Esophagus (tissue), 2 donors: ENCODE results near the gene GTF2I. TPM values are rescaled to one million over a fixed set of nuclear protein-coding genes. Genes with fewer than 3 reads are reported as not detected.
A peak's percentile ranks its signal among the peaks of the same experiment; 100 is the strongest.
"Not testable (repeated sequence)": the region's sequence is repeated elsewhere in the genome, so short reads cannot be mapped to it uniquely, and the experiment has no call there.

Experiments used
- H3K27ac ChIP-seq, 2 donors: one replicate each; pipeline ENCODE4 v1.5.1; 2013; ENCODE audit warnings: low read depth in 2 of 2, mild to moderate bottlenecking in 2 of 2, inconsistent platforms in 1 of 2, low read length in 1 of 2, moderate library complexity in 1 of 2
- H3K27me3 ChIP-seq, 2 donors: one replicate each; pipeline ENCODE4 v1.6.1; 2013; ENCODE audit warnings: low read length in 2 of 2, control low read depth in 1 of 2, mild to moderate bottlenecking in 1 of 2; ENCODE audit not compliant: insufficient read depth in 2 of 2, control insufficient read depth in 1 of 2
- H3K36me3 ChIP-seq, 2 donors: one replicate each; pipeline ENCODE4 v1.6.1; 2013; ENCODE audit warnings: low read length in 1 of 2; ENCODE audit not compliant: control insufficient read depth in 2 of 2, insufficient read depth in 2 of 2
- H3K4me1 ChIP-seq, 2 donors: one replicate each; pipeline ENCODE4 v1.6.1; 2013; ENCODE audit warnings: low read length in 1 of 2; ENCODE audit not compliant: control insufficient read depth in 2 of 2, insufficient read depth in 2 of 2
- H3K4me3 ChIP-seq, 2 donors: one replicate each; pipeline ENCODE4 v1.5.1; 2013; ENCODE audit warnings: low read length in 2 of 2, mild to moderate bottlenecking in 2 of 2, low read depth in 1 of 2, moderate library complexity in 1 of 2
- H3K9me3 ChIP-seq, 2 donors: one replicate each; pipeline ENCODE4 v1.6.1; 2013; ENCODE audit warnings: mild to moderate bottlenecking in 2 of 2, low read depth in 1 of 2, low read length in 1 of 2, moderate library complexity in 1 of 2; ENCODE audit not compliant: control insufficient read depth in 2 of 2, insufficient read depth in 1 of 2
- WGBS, 2 donors: extraction: QIAGEN DNeasy Blood & Tissue Kit; methylation state at CpG; one replicate each; pipeline ENCODE4 v1.1.7; 2013; 5-methylcytosine and 5-hydroxymethylcytosine counted together
- polyA plus RNA-seq, 2 donors: library from polyadenylated mRNA; stranded (reverse); fragments of 200-250 nt; gene quantifications; one replicate each; pipeline ENCODE4 v1.2.3, GENCODE V29; 2013
- donor health status: healthy with polysubstance abuse.
- donor health status: Bipolar disorder and iron deficiency.

Gene GTF2I
- polyA plus RNA-seq, 2 donors: 33.5 to 40.9 TPM

DNA sequence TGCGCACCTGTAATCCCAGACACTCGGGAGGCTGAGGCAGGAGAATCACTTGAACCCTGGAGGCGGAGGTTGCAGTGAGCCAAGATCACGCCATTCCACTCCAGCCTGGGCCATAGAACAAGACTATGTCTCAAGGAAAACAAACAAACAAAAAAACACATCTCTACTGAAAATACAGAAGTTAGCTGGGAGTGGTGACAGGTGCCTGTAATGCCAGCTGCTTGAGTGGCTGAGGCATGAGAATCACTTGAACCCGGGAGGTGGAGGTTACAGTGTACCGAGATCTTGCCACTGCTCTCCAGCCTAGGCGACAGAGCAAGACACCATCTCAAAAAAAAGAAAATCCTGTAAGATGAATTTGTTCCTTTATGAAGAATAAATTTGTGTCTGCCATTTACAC, 9.5 kb downstream of the GTF2I start:
- not testable (repeated sequence) for H3K27ac ChIP-seq, H3K27me3 ChIP-seq, H3K36me3 ChIP-seq, H3K4me3 ChIP-seq, H3K4me1 ChIP-seq, H3K9me3 ChIP-seq
- WGBS, 2 donors: 92 to 94% methylated on average over 7 of the region's 7 CpGs

DNA sequence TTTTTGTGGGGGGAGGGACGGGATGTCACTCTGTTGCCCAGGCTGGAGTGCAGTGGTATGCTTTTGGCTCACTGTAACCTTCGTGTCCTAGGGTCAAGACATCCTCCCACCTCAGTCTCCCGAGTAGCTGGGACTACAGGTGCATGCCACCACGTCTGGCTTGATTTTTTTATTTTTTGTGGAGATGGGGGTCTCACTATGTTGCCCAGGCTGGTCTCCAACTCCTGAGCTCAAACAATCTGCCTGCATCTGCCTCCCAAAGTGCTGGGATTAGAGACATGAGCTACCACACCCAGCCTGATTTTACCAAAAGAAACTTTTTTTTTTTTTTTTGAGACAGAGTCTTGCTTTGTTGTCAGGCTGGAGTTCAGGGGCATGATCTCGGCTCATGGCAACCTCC, 10.0 kb downstream of the GTF2I start:
- H3K27me3 ChIP-seq, H3K4me3 ChIP-seq, H3K36me3 ChIP-seq, H3K9me3 ChIP-seq, H3K4me1 ChIP-seq, H3K27ac ChIP-seq: not testable (repeated sequence)
- 88 to 89% methylated on average over 5 of the region's 5 CpGs for WGBS, 2 donors

DNA sequence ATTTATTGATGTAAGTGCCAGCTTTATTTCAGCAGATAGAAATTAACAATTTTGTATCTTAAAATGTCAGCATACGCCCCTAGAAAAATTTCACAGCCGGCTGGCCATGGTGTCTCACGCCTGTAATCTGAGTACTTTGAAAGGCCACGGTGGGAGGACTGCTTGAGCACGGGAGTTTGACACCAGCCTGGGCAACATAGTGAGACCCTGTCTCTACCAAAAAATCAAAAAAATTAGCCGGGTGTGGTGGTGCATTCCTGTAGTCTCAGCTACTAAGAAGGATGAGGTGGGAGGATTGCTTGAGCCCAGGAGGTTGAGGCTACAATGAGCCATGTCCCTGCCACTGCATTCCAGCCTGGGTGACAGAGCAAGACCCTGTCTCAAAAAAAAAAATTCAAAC, 14.1 kb downstream of the GTF2I start:
- H3K4me3 ChIP-seq: no peak overlapping the region
- H3K36me3 ChIP-seq: no peaks in the 10 kb centered on the region
- H3K27me3 ChIP-seq: no peaks in the 10 kb centered on the region
- peaks cover 0 to 2% of the 10 kb centered on the region in 2 donors for H3K4me1 ChIP-seq
- H3K27ac ChIP-seq: no peak overlapping the region
- no peaks in the 10 kb centered on the region for H3K9me3 ChIP-seq
- 70 to 77% methylated on average over 6 of the region's 6 CpGs for WGBS, 2 donors

DNA sequence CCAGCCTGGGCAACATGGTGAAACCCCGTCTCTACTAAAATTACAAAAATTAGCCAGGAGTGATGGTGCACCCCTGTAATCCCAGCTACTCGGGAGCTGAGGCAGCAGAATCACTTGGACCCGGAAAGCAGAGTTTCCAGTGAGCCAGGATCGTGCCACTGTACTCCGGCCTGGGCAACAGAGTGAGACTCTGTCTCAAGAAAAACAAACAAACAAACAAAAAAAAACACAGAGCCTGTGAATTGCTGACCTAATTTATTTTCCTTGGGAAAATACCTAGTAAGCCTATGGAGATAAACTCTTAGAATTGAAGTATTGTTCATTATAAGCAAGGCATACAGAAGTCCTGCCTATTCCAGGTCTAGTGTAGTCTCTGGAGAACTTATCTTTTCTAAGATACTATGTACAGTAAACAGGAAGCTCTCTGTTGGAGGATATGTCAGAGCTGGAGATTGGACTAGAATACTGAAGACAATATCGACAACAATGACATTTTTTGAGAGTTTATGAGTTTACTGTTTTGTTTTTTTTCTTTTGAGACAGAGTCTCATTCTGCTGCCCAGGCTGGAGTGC, 14.9 kb downstream of the GTF2I start:
- H3K9me3 ChIP-seq: no peaks in the 10 kb centered on the region
- no peaks in the 10 kb centered on the region for H3K36me3 ChIP-seq
- 59 to 71% methylated on average over 6 of the region's 6 CpGs for WGBS, 2 donors
- no peak overlapping the region for H3K4me3 ChIP-seq
- H3K27ac ChIP-seq: peak overlapping the region in 1 of 2 donors; percentile 16
- H3K4me1 ChIP-seq: peaks cover 0 to 2% of the 10 kb centered on the region in 2 donors
- no peaks in the 10 kb centered on the region for H3K27me3 ChIP-seq

DNA sequence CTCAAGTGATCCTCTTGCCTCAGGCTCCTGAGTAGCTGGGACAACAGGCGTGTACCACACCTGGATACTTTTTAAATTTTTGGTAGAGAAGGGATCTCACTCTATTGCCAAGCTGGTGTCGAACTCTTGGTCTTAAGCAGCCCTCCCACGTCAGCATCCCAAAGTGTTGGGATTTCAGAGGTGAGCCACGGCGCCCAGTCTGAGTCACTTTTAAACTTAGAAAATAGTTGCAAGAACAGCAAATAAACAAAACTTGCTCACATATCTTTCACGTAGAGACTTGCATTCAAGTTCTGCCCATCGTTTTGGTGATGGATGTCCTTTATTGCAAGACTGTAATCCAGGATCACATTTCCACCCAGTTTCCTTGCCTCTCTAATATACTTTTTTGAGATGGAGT, 16.6 kb downstream of the GTF2I start:
- H3K4me3 ChIP-seq: no peak overlapping the region
- H3K27me3 ChIP-seq: no peaks in the 10 kb centered on the region
- H3K27ac ChIP-seq: peak overlapping the region; percentile 55 to 65
- H3K9me3 ChIP-seq: no peaks in the 10 kb centered on the region
- H3K4me1 ChIP-seq: peaks cover 0 to 2% of the 10 kb centered on the region in 2 donors
- WGBS, 2 donors: 54 to 76% methylated on average over 7 of the region's 7 CpGs
- H3K36me3 ChIP-seq: no peaks in the 10 kb centered on the region

DNA sequence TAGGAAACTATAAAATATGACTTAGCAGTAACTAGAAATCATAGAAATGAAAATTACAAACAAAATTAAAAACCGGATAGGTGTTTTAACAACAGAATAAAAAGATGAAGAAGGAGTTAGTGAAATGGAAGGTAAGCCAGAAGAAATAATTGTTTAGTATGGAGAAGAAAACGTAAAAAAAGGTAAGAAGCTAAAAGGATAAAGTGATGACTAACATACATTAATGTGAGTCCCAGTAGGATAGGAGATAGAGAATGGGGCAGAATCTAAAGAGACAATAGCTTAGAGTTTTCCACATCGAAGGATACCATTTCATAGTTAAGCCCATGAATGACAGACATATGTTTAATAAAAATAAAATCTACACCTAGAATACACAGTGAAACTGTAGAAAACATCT, 25.3 kb downstream of the GTF2I start:
- no peak overlapping the region for H3K27ac ChIP-seq
- H3K36me3 ChIP-seq: no peaks in the 10 kb centered on the region
- no peaks in the 10 kb centered on the region for H3K9me3 ChIP-seq
- H3K27me3 ChIP-seq: no peaks in the 10 kb centered on the region
- H3K4me3 ChIP-seq: no peak overlapping the region
- WGBS, 2 donors: 91 to 96% methylated on average over 3 of the region's 3 CpGs
- no peaks in the 10 kb centered on the region for H3K4me1 ChIP-seq

DNA sequence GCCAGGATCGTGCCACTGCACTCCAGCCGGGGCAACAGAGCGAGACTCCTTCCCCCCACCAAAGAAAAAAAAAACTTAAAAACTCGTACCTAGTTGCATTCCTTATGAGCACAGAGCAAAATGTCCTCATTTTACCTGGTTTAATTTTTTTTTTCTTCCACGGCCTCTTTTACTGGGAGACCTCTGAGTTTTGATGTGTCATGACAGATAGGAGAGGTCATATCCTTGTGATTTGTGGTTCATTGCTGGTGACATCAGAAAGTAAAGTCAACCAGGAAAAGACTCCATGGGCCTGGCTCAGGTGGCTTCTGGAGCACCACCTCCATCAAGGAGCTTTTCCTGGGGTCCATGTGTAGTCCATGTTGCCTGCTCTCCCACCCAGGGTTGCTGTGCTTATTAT, 26.3 kb downstream of the GTF2I start:
- H3K4me1 ChIP-seq: no peaks in the 10 kb centered on the region
- H3K27ac ChIP-seq: no peak overlapping the region
- H3K27me3 ChIP-seq: no peaks in the 10 kb centered on the region
- H3K36me3 ChIP-seq: no peaks in the 10 kb centered on the region
- H3K9me3 ChIP-seq: no peaks in the 10 kb centered on the region
- H3K4me3 ChIP-seq: no peak overlapping the region
- WGBS, 2 donors: 89 to 91% methylated on average over 5 of the region's 5 CpGs

DNA sequence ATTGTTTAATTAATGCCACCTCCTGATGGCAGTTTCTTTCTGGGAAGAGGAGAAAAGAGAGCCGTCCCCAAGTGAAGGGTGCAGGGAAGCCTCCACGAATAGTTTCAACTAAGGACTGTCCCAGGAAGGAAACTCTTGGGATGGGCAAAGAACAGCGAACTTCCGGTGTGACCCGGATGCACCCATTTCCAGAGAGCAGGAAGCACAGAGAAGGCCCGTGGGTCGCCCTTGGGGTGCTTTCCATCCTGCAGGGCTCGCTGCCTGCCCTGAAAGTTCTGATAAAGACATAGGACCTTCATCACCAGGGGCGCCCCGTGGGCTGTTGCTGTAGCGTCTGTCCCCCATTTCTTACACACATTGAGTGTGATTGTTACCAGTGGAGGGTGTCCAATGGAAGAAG, 27.0 kb downstream of the GTF2I start:
- no peaks in the 10 kb centered on the region for H3K4me1 ChIP-seq
- H3K9me3 ChIP-seq: no peaks in the 10 kb centered on the region
- H3K27me3 ChIP-seq: no peaks in the 10 kb centered on the region
- H3K4me3 ChIP-seq: no peak overlapping the region
- WGBS, 2 donors: 81 to 87% methylated on average over 11 of the region's 11 CpGs
- no peak overlapping the region for H3K27ac ChIP-seq
- peaks cover 0 to 2% of the 10 kb centered on the region in 2 donors for H3K36me3 ChIP-seq

DNA sequence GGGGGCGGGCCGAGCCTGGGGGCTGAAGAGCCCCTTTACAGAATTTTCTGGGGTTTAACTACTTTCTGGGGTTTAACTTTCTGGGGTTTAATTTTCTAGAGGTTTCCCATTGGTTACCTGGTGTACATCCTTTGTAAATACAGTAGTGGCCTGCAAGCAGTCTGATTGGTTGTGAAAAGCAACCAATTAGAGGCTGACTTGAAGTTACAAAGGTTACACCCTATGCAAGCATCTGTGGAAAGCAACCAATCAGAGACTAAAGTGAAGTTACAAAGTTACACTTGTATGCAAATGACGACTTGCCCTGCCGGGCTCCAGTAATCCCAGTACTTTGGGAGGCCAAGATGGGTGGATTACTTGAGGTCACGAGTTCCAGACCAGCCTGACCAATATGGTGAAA, 27.4 kb downstream of the GTF2I start:
- H3K36me3 ChIP-seq: peaks cover 0 to 2% of the 10 kb centered on the region in 2 donors
- no peaks in the 10 kb centered on the region for H3K9me3 ChIP-seq
- H3K4me3 ChIP-seq: no peak overlapping the region
- no peak overlapping the region for H3K27ac ChIP-seq
- H3K4me1 ChIP-seq: no peaks in the 10 kb centered on the region
- no peaks in the 10 kb centered on the region for H3K27me3 ChIP-seq
- 92 to 96% methylated on average over 5 of the region's 5 CpGs for WGBS, 2 donors

DNA sequence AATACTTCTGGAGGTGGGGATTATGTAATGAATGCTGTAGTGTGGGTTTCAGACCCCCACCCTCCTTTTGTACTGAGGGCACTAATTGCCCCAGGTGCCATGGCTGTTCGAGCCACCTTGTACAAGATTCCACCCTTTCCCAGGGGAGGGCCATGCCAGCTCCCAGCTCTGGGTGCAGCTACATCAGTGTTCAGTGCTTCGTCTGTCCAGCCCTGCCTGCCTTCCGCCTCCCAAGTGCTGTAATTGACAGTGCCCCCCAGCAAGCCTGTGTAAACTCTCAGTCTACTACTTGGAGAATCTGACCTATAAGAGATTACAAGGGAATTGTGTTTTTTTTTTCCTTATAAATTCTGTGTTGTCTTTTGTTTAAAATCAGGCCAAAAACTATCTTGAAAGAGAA, 33.0 kb downstream of the GTF2I start:
- 69 to 89% methylated on average over 3 of the region's 3 CpGs for WGBS, 2 donors
- Histone ChIP-seq H3K36me3 (peaks cover 0 to 19% of the 10 kb centered on the region in 2 donors), H3K27me3 (no peaks in the 10 kb centered on the region), H3K4me3 (no peak overlapping the region), H3K27ac (no peak overlapping the region), H3K4me1 (no peaks in the 10 kb centered on the region), H3K9me3 (no peaks in the 10 kb centered on the region)
